B cell (primary cell): Measurements from ENCODE around the gene SLC9A7.
A peak's percentile ranks its signal among the peaks of the same experiment; 100 is the strongest.

Experiments used
- CTCF ChIP-seq: fragments of 200-600 bp; IDR thresholded peaks from one replicate; pipeline ENCODE4 v1.8.0; 2022; ENCODE audit warnings: antibody characterized with exemption, mild to moderate bottlenecking
- EZH2 ChIP-seq: IDR thresholded peaks from 2 replicates; pipeline ENCODE4 v1.6.1; 2012; ENCODE audit warnings: borderline replicate concordance, low read depth, mild to moderate bottlenecking, moderate library complexity, low read length; ENCODE audit not compliant: insufficient read depth, poor library complexity, severe bottlenecking

GRCh38 chrX:46572340-46572936, 186.5 kb downstream of the SLC9A7 start:
- TF ChIP-seq EZH2 (no peak), CTCF (peak; percentile 49)
